Bone marrow (tissue), 2 donors: Measurements from ENCODE around the gene CYP2B6.
"Not testable (repeated sequence)": the region's sequence is repeated elsewhere in the genome, so short reads cannot be mapped to it uniquely, and the experiment has no call there.

Experiments
- DNase-seq, 2 donors: peaks; one replicate each; lab custom pipeline; 2025; lab: John Stamatoyannopoulos, UW

The CYP2B6 gene

DNA sequence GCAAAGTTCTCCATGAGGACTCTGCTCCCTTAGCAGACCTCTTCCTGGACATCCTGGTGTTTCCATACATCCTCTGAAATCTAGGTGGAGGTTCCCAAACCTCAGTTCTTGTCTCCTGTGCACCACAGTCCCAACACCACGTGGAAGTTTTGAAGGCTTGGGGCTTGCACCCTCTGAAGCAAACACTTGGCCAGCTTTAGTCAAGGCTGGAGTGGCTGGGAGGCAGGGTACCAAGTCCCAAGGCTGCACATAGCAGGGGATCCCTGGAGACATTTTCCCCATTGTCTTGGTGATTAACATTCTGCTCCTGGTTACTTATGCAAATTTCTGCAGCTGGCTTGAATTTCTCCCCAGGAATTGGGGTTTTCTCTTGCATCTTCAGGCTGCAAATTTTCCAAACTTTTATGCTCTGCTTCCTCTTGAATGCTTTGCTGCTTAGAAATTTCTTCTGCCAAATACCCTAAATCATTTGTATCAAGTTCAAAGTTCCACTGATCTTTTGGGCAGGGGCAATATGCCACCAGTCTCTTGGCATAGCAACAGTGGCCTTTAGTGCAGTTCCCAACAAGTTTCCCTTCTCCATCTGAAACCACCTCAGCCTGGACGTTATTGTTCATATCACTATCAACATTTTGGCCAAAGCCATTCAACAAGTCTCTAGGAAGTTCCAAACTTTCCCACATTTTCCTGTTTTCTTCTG, 10.2 kb upstream of the CYP2B6 start:
- not testable (repeated sequence) for DNase-seq

DNA sequence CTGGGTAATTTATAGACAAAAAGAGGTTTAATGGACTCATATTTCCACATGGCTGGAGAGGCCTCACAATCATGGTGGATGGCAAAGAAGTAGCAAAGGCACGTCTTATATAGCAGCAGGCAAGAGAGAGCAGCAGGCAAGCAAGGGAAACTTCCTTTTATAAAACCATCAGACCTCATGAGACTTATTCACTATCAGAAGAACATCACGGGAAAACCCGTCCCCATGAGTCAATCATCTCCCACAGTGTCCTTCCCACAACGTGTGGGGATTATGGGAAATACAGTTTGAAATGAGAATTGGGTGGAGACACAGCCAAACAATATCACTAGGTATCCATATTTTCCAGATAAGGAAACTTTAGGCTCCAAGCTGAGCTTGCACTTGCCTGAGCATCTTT, 9.5 kb upstream of the CYP2B6 start:
- no peak for DNase-seq

DNA sequence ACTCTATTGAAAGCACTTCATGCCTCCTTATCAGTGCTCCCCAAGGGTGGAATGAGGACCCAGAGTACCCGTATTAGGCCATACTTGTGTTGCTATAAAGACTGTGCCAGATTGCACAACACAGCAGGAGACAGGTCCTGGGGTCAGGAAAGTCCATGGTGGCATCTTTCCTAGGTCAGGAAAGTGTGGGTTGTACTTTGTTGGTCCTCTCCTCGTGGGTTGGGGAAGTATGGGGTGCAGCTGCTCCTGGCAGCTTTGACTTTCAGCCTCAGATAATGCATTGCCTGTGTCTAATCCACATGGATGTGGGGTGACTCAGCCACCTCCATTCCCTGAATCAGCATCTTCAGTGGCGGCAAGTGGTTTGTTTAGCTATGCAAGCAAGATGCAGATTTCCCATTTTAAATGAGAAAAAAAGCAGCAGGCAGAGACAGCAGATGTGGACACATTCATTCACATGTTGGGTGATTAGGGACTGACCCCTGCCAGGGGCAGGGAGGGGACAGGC, 8.4 kb upstream of the CYP2B6 start:
- no peak for DNase-seq

DNA sequence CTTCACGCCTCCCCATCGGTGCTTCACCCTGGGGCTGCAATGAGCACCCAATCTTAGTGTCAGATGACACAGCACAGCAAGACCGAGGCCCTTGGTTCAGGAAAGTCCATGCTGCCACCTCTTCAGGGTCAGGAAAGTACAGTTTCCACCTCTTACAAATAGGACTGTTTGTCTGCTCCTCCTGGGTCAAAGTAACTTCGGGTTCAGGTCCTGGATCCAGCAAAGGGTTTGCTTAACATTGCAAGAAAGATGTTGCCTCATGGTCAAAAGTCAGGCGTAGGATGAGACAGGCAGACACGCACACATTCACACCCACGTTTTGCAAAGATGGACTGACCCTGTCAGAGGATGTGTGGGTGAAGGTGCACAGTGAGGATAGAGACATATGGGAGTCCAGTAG, 1.6 kb upstream of the CYP2B6 start:
- no peak for DNase-seq

DNA sequence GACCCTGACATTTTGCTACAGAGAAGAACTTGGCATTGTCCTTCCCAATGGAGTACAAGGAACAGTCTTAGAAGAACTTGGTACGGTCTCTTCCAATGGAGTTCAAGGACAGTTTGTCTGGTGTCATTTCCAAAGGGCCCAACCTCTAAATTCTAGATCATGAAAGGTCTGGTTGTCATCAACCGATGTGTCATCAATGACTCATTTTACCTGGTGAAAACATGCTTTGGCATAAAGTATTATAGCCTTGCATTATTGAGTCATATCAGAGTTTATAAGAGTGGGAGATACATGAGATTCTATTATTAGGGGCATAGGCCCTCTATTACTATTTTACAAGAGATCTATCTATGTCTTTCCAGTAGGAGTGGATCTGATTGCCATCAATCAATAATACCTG, 4.3 kb downstream of the CYP2B6 start:
- DNase-seq: no peak

DNA sequence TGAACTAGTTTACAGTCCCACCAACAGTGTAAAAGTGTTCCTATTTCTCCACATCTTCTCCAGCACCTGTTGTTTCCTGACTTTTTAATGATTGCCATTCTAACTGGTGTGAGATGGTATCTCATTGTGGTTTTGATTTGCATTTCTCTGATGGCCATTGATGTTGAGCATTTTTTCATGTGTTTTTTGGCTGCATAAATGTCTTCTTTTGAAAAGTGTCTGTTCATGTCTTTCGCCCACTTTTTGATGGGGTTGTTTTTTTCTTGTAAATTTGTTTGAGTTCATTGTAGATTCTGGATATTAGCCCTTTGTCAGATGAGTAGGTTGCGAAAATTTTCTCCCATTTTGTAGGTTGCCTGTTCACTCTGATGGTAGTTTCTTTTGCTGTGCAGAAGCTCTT, 7.9 kb downstream of the CYP2B6 start:
- not testable (repeated sequence) for DNase-seq

DNA sequence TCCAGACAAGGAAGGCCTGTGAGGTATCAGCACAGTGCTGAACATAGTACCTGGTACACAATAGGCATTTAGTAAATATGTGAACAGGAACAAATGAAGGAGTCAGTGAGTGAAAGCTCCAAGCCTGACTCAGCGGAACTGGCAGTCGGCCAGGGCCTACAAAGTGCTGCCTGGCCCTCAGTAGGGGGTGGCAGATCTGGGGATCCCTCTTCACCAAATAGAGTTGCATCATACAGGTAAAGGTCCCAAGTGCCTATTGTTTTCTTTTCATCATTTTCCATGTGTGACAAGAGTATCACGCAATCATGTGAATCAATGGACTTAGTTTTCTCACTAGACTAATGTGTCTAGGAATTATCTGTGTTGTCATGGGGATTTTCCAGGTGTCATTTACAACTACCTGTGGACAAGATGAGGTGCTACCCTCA, 9.2 kb downstream of the CYP2B6 start:
- no peak for DNase-seq

DNA sequence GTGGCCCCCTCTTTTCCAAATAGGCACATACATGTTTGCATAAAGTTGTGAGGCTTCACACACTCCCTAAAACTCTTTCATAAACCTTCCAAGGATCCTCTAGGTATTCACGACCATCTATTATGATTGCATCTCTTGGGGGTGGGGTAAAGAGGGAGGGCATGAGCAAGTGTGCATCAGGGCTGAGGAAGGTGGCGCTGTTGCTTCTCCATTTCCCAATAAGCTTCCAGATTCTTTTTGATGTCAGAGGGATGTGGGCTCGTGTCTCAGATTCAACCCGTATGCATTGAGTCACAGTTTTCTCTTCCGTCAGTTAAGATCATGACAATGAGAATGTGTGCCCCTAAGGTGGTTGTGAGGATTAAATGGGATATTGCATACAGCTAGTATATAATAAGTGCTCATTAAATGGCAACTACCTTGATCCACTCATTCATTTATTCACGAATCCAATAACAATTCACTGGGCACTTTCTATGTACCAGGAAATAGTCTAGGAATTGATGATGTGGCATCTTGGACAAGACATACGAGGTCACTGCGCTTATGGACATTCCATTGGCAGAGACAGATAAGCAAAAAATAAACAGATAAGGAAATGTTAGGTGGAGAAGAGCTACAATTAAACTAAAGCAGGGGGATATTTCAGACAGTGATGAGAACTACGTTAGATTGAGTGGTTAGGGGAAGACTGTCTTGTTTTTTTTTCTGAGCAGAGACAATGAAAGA, 10.3 kb downstream of the CYP2B6 start:
- no peak for DNase-seq

DNA sequence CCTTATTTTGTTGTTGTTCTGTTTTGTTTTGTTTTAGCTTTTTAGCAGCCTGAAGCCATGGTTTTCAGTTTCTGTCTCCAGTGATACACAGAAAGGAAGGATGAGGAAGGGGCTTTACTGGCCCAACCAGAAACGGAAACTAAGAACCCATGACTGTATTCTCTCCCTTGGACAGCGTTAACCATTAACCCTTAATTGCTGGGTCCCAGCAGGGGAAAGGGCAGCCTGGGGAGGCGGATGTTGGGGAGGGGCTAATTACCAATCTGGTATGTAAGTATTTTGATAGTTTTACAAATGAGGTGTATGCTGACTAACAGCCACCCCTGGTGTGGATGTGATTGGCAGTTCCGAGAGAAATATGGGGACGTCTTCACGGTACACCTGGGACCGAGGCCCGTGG, 12.6 kb downstream of the CYP2B6 start:
- not testable (repeated sequence) for DNase-seq

DNA sequence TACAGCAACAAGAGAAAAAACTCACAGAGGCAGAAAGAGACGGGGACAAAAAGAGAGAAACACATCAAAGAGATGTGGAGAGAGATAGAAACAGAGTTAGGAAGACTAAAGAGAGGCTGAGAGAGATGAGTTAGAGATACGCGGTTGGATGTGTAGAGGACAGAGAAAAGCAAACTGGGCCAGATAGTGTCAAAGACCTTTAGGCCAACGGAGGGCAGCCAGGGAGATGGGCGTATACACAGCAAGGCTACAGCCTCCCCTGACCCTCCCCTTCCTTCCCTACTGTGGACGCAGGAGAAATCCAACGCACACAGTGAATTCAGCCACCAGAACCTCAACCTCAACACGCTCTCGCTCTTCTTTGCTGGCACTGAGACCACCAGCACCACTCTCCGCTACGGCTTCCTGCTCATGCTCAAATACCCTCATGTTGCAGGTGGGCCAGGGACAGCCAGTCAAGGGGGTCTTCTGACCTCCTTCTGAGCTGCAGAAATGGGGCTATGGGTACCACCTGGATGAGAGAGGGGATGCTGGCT, 18.7 kb downstream of the CYP2B6 start:
- DNase-seq: no peak

DNA sequence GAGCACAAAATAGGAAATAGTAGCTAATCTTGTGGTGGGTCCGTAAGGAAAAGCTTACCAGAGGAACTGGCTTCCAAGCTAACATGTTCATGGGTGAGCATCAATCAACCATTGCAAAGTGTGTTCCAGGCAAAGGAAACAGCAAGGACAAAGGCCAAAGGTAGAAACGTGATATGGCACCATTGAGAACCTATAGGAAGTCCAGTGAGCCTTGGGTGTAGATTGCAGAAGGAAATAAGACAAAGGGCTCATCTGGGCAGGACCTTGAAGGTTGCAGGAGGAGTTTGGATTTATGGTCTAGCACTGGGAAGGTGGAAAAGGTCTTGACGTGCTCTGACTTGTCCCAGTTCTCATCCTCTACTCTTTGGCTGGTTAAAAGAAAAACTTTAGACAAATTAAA, 22.3 kb downstream of the CYP2B6 start:
- no peak for DNase-seq

DNA sequence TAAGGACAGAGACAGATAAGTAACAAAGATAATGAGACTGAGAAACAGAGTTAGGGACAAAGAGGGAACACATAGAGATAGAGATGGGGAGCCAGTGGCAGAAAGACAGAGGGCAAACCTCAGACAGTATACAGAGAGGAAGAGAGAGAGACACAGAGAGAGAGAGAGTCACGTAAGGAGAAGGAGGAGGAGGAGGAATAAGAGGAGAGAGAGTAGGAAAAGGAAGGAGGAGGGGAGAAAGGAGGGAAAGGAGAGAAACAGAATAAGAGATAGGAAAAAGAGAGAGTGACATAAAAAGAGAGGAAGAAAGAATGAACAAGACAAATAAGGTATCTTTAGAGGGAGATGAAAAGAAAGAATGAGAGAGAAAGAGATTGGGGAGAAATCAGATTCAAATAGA, 23.6 kb downstream of the CYP2B6 start:
- DNase-seq: no peak

DNA sequence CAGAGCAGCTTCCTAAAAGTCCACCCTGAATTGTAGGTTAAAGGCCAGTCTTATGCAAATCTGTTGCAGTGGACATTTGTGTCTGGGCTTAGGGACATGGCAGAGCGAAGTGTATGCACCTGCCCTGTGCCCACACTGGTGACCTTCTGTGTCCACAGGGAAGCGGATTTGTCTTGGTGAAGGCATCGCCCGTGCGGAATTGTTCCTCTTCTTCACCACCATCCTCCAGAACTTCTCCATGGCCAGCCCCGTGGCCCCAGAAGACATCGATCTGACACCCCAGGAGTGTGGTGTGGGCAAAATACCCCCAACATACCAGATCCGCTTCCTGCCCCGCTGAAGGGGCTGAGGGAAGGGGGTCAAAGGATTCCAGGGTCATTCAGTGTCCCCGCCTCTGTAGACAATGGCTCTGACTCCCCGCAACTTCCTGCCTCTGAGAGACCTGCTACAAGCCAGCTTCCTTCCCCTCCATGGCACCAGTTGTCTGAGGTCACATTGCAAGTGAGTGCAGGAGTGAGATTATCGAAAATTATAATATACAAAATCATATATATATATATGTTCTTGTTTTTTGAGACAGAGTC, 25.5 kb downstream of the CYP2B6 start:
- no peak for DNase-seq

DNA sequence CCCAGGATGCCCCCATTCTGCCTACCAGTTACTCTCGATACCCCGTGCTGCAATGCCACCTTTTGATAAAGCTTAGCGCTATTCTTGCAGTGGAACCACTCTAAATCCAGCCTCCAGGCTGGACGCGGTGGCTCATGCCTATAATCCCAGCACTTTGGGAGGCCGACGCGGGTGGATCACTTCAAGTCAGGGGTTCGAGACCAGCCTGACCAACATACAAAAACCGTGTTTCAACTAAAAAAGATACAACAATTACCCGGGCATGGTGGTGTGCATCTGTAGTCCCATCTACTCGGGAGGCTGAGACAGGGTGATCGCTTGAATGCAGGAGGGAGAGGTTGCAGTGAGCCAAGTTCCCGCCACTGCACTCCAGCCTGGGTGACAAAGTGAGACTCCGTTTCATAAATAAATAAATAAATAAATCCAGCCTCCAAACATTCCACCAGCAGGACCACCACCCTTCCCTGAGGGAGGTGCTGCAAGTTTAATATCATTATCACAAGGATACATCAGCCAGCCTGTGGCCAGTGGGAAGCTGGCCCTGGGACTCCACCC, 27.7 kb downstream of the CYP2B6 start:
- DNase-seq: no peak

DNA sequence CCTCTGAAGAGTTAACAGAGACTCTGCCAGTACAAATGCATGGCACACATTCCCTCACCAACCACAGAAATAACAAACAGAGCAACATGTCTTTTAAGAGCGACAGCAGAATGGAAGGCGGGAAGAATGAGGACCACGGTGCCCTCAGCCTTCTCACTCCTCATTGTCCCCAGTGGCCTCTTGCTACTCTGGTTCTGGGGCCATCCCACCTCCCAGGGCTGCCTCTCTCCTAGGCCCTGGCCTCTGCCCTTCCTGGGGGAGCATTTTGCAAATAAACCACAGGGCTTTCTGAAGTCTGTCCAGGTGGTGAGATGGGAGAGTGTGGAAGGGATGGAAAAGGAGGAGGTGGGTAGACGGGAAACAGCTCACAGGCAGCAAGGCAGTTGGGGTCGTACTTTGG, 28.3 kb downstream of the CYP2B6 start:
- DNase-seq: no peak

DNA sequence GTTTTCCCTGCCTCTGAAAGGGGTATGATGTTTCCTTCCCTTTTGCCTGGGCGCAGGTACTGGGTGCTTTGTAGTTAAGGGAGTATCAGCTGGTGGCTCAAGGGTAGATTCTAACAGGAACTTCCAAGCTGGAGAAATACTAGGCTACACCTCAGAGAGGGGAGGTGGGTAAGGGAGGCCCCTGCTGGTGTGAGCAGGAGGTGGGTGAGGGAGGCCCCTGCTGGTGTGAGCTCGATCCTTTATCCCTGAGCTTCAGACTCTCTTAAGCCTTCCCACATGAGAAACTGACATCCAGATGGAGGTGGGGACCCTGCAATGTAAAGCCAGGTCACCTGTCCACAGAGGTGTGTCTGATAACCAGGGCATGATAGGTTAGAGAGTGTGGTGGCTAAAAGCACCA, 32.1 kb downstream of the CYP2B6 start:
- no peak for DNase-seq

DNA sequence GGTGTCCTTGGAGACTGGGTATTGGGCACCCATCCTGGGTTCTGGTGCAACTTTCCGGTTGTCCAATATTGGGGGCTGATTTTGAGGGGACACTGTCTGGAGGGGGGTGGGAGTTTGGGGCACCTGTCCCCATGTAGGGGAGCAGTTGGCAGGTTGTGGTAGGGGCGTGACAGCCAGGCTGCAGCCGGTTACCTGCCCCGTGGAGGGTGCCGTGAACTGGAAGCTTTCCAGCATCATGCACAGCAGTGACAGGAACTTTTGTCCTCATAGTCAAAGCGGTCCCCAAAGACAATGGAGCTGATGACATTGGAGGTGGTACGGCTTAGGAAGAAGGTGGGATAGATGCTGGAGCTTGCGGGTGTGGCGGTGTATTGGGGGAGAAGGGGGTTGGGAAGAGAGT, 34.3 kb downstream of the CYP2B6 start:
- DNase-seq: no peak

DNA sequence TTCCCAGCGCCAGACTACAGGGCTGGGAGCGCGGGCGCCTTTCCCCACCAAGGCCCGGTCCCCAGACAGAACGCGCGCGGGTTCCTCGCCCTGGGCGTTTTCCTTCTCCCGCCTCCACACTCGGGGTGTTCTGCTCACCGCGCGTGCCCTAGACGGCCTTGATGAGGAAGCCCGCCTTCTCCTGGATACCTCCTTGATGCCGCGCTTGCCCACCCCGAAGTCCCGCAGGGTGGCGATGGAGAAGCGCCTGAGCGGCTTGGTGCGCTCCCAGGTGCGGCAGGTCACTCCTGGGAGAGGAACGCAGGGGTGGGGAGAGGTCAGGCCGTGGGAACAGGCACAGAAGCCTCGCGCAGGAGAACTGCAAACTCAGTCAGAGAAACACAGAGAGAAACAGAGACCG, 34.8 kb downstream of the CYP2B6 start:
- DNase-seq: no peak

DNA sequence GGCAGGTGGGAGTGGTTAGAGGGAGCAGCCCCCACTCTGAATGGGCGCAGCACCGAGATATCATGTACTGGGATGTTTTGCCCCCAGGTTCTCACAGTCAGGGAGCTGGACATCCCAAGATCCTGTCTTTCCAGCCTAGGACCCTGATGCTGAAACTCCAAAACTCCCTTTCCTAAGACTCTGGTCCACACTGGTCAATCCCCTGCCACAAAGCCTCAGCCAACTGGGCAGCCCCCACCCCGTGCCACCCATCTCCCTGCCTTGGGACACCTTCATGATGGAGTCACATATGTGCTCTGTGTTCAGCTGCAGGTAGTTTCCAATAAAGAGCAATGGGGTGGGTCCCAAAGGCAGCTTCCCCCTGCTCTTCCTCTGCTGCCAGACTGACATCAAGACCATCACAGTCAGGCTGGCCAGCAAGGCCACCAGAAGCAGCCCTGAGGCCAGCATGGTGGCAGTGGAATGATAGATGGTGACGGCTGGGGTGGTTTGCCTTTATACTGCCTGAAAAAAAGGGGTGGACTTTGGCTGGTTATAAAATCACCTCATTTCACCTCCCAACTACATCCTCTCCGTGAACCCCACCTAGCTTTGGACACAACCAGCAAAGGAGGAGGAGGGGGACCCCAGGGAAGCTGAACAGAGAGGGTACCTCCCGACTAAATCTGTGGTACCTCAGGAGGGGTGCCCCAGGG, 36.3 kb downstream of the CYP2B6 start:
- DNase-seq: no peak

DNA sequence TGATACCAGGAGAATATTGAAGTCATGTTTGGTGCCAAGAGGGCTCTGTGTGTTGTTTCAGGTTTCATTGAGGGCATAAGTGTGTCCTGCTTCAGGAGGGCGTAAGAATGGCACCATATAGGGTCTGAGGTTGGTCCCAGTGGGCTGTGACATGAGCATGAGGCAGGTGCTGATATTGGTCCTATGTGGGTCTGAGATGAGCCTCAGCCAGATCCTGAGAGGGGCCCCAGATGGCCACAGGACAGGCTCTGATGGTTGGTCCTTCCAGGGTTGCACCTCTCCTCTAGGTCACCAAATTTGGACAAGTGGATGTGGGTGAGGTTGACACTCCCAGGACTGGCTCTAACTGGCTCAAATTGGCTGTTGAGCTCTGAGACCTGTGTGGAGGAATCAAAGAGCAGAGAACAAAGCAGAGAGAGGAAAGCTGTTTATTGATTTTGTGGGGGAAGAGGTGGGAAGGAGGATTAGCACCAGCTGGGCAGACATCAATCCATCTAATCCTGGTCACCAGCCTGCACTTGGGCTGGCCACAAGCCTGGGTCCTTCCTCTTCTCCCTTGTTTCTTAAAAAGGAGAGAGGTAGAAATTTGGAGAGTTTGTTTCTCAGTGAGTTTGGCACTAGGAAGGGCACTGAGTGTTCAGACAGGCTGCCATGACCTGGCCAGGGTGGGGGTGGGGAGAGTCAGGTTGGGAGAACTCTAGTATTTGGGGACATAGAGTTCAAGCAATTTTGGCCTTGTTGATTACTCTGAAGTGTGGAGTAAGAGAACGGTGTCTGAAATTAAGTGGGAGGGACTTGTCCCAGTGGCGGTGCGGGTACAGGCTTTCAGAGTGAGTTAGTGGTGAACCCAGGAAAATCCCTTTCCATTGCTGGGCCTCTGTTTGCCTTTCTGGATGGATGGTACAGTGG, 38.7 kb downstream of the CYP2B6 start:
- no peak for DNase-seq

DNA sequence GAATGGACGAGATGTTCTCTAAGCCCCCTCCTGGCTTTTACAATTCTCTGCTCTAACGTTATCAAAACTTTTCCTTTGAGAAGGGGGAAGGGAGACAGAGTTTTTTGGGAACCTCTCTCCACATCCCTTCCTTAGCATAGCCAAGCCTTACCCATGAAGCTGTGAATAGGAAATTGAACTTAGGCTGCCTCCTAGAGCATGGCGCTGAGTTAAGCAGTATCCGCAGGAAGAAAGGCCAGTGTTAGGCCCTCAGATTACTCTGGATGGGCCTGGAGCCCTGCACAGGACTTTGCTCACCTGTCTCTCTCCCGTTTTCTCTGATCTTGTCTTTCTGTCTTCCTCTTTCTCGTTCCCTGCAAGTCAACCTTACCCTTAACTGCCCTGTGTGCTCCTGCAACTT, 39.6 kb downstream of the CYP2B6 start:
- no peak for DNase-seq
